GM06990 (cell line): ENCODE measurements around the gene TSPAN4.

ENCODE experiments used
- DNase-seq: peaks from one replicate; pipeline ENCODE4 v3.0.0-alpha.2; 2011; ENCODE audit not compliant: insufficient read length; ENCODE audit errors: extremely low read depth
- H3K27me3 ChIP-seq: replicated peaks from 2 replicates; pipeline ENCODE4 v1.6.0; 2011; ENCODE audit warnings: low read length; ENCODE audit not compliant: control insufficient read depth, insufficient read depth
- H3K36me3 ChIP-seq: 2 replicates; pipeline ENCODE4 v1.5.1; 2011; ENCODE audit warnings: low read length; ENCODE audit not compliant: control insufficient read depth, insufficient read depth
- H3K4me3 ChIP-seq: replicated peaks from 2 replicates; pipeline ENCODE4 v1.5.1; 2011; ENCODE audit warnings: low read depth, mild to moderate bottlenecking, control low read depth, low read length
- TF ChIP-seq, protein P1 (sequence below): IDR thresholded peaks from 2 replicates; pipeline ENCODE4 v1.5.1; 2011; ENCODE audit warnings: low read length, control low read depth, mild to moderate bottlenecking, inconsistent platforms; ENCODE audit not compliant: insufficient read depth, poor library complexity, severe bottlenecking

TSPAN4 gene

DNA sequence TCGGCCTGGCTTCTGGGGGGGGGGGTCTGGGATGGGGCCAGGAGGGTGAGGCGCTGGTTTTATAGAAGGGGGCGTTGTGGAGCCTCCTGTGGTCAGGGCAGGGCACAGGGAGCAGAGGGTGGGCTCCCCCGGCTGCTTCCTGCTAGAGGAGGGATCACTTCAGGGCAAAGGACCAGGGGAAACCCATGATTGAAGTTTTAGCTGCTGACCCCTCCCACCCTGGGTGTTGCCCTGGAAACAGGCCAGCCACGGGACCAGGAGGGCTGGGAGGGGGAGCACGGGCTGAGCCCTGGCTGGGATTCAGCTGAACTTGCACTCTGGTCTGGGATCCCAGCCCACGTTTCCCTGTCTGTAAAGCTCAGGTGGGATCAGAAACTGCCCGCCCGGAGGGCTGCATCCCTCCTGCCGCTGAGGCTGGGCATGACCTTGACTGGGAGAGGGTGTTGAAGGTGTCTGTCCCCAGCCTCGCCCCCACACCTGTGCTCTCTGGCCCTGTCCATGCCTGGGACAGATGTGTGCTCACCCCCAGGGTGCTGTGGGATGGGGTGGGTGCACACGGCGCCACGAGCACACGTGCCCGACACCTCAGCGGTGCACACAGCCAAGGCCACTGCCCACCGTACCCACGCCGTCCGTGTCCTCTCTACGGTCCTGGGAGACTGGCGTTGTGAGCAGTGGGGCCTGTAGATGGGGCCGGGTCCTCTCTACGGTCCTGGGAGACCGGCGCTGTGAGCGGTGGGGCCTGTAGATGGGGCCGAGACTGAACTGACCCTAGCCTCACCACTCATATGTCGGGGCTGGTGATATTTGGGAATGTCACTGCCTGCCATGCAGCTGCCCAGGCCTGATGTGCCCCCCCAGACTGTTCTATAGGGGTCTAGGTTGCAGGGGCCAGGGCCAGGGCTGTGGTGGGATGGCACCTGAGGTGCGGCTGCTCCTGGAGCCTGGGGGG is 2.3 kb downstream of the TSPAN4 start:
- no peak for DNase-seq
- Histone ChIP-seq H3K36me3 (peaks cover 4% of the 10 kb centered on the region), H3K4me3 (no peak overlapping the region), H3K27me3 (no peaks in the 10 kb centered on the region)
- TF ChIP-seq, protein P1, sequence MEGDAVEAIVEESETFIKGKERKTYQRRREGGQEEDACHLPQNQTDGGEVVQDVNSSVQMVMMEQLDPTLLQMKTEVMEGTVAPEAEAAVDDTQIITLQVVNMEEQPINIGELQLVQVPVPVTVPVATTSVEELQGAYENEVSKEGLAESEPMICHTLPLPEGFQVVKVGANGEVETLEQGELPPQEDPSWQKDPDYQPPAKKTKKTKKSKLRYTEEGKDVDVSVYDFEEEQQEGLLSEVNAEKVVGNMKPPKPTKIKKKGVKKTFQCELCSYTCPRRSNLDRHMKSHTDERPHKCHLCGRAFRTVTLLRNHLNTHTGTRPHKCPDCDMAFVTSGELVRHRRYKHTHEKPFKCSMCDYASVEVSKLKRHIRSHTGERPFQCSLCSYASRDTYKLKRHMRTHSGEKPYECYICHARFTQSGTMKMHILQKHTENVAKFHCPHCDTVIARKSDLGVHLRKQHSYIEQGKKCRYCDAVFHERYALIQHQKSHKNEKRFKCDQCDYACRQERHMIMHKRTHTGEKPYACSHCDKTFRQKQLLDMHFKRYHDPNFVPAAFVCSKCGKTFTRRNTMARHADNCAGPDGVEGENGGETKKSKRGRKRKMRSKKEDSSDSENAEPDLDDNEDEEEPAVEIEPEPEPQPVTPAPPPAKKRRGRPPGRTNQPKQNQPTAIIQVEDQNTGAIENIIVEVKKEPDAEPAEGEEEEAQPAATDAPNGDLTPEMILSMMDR = no peak

DNA sequence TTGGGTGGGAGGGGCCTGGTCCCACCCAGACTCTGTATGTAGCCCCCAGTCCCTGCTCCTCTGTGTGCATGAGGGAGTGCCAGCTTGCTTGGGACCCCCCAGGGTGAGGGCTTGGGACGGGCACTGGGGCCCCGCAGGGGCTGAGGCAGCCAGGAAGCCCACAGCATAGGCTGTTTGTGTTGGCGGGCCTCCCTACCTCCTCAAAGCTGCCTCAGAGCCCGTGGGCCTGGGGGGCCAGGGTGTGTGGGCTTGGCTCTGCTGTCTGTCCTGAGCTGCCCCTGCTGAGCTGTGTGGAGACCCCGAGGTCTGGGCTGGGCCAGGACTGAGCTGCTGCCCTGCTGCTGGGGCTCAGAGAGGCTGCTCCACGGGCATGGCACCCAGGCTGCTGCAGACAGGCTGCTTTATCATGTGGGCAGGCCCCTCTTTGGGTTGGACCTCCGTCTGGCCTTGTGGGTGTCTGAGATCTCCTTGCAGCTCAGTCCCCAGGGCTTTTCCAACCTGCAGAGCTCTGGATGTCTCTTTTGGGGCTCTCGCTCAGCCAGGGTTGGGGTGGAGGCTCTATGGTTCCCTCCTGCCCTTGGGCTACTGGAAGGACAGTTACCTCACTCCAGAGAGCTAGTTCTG is 3.3 kb downstream of the TSPAN4 start:
- Histone ChIP-seq H3K4me3 (no peak overlapping the region), H3K36me3 (no peaks in the 10 kb centered on the region; the same call in 1 of the 2 replicates), H3K27me3 (no peaks in the 10 kb centered on the region)
- TF ChIP-seq, protein P1 = no peak
- DNase-seq = no peak

DNA sequence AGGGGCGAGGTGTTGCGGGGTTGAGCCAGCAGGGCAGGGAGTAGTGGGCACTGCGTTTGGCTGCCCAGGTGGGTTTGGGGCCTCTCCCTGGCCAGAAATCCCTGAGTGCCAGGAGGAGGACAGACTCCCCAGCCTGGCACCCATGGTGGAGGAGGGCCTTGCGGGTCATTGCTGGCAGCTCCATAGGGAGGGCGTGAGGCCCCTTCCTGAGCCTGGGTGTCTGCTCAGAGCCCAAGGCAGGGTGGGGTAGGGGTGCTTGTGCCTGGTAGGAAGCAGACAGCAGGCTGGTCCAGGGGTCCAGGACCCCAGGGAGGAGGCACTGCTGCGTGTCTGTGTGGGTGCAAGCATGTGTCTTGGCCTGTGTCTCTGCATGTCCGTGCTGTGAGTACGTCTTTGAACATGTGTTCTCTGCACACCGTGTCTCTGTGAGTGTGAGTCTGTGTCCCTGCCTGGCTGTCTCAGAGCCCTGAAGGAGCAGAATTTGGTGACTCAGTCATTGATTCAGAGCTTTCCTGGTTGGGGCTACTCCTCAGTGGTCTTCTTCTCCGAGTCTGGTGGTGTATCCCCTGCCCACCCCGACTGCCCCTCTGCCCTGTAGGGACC is 3.9 kb downstream of the TSPAN4 start:
- DNase-seq = no peak
- TF ChIP-seq, protein P1 = no peak
- no peak overlapping the region for H3K4me3 ChIP-seq
- H3K27me3 ChIP-seq = no peaks in the 10 kb centered on the region; the same call in 1 of the 2 replicates
- no peaks in the 10 kb centered on the region for H3K36me3 ChIP-seq

DNA sequence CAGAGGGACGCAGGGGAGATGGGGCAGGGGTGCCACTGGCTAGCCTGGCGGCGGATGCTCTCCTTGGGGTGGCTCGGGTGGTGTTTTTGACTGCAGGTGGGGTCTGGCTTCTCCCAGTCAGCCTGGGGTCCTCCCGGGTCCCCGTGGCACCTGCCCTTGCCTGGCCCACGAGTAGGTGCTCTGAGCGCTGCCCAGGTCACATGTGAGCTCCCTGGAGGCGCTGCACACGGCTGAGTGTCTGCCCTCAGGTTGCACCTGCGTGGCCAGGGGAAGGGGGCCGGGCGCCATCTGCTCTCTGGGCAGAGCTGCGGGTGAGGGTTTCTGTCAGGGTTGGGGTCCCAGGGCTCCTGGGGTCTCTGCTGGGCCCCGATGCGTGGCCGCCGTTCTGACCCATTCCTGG is 5.2 kb downstream of the TSPAN4 start:
- TF ChIP-seq, protein P1 = no peak
- no peaks in the 10 kb centered on the region for H3K36me3 ChIP-seq
- no peaks in the 10 kb centered on the region; the same call in 1 of the 2 replicates for H3K27me3 ChIP-seq
- no peak for DNase-seq
- H3K4me3 ChIP-seq = no peak overlapping the region

DNA sequence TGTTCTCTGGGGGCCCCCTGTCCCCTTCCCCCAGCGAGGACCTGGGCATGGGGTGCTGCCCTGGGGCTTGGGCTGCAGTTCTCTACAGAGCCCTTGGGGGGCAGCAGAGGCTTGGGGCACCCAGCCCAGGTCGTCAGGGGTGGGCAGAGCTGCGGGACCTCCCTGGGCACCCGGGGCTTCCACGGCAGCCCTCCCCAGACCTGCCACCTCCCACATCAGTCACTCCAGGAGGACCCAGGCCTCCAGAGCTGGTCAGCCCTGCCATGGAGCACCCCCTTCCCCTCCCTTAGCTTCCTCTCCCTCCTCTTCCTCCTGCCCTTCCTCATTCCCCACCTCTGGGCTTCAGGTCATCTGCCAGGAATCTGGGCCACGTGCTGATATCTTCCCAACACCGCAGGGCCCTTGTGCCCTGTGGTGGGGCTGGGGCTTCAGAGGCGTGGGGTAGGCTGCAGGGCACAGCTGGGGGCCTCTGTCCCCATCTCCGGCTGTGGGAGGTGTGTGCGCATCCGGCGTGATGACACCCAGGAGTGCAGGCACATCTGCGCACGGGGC is 5.8 kb downstream of the TSPAN4 start:
- TF ChIP-seq, protein P1 = peak; percentile 98
- Histone ChIP-seq H3K4me3 (no peak overlapping the region), H3K27me3 (no peaks in the 10 kb centered on the region; the same call in 1 of the 2 replicates), H3K36me3 (no peaks in the 10 kb centered on the region)
- DNase-seq = no peak
